Urinary bladder (tissue), 4 donors: ENCODE results near the gene TAOK1. TPM values are rescaled to one million over a fixed set of nuclear protein-coding genes. Genes with fewer than 3 reads are reported as not detected.

Source experiments
- DNase-seq: peaks from one replicate; pipeline ENCODE4 v3.0.0-alpha.2; 2015; ENCODE audit errors: extremely low spot score
- H3K27ac ChIP-seq: one replicate; pipeline ENCODE4 v1.5.1; 2013; ENCODE audit warnings: low read depth, mild to moderate bottlenecking, moderate library complexity
- H3K36me3 ChIP-seq: one replicate; pipeline ENCODE4 v1.6.1; 2013; ENCODE audit warnings: mild to moderate bottlenecking, moderate library complexity; ENCODE audit not compliant: insufficient read depth
- H3K4me1 ChIP-seq: one replicate; pipeline ENCODE4 v1.6.1; 2013; ENCODE audit warnings: mild to moderate bottlenecking, moderate library complexity; ENCODE audit not compliant: insufficient read depth
- H3K4me3 ChIP-seq: one replicate; pipeline ENCODE4 v1.5.1; 2013; ENCODE audit warnings: low read depth, low read length
- WGBS: extraction: QIAGEN DNeasy Blood & Tissue Kit; methylation state at CpG from one replicate; pipeline ENCODE4 v1.1.7; 2013; 5-methylcytosine and 5-hydroxymethylcytosine counted together
- polyA plus RNA-seq: library from polyadenylated mRNA; stranded (reverse); fragments of 200-250 nt; gene quantifications from one replicate; pipeline ENCODE4 v1.2.3, GENCODE V29; 2013
- total RNA-seq: library from RNA; depleted of rRNA; stranded (reverse); fragments of >200 nt; gene quantifications from one replicate; pipeline ENCODE4 v1.2.3, GENCODE V29; 2014
- donor health status: healthy with polysubstance abuse.
- donor health status: healthy.

Gene TAOK1
- total and polyA plus RNA-seq, 2 donors = 16.8 to 96.9 TPM

DNA sequence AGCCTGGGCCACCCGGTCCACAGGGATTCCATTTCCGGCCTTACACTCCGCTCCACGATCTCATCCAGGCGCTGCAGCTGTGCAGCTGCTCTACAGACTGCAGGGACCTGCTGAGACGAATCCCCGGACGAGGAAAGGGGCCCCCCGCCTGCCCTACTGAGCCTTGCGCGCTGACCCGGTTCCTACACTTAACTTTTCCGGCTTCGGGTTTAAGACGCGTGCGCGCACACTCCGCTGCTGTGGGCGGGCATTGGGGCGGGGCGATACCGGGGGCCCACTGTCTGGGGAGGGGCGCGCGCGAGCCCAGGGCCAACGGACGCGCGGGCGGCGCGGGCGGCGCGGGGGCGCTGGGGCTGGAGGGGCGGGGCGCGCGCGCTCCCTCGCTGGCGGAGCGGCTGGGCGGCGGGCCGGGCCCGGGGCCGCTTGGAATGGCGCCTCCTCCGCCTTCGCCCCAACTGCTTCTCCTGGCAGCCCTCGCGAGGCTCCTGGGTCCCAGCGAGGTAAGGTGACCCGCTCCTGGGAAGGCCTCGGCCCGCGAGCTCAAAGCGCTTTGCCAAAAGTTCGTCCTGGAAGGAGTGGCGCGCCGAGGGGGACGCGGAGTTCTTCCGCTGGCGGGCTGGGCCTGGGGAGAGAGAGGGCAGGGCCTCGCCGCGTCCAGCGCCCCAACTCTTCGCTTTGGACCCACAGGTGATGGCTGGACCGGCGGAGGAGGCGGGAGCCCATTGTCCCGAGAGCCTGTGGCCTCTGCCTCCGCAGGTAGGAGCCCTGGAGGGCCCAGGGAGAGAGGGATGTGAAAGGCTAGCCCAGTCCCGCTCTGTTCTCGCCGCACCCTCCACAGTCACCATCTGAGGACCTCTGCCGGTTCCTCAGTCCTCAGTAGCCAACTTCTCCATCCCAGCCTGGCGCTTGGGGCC, 178.4 kb downstream of the TAOK1 start, which contains the start of gene TP53I13:
Gene TP53I13 (plus strand): TSS at position 371 of the 914 bp plus-strand sequence. CDS start 58 bp downstream, at position 429.
- DNase-seq = peak; percentile 56
- 1% methylated on average over 85 of the region's 85 CpGs for WGBS

DNA sequence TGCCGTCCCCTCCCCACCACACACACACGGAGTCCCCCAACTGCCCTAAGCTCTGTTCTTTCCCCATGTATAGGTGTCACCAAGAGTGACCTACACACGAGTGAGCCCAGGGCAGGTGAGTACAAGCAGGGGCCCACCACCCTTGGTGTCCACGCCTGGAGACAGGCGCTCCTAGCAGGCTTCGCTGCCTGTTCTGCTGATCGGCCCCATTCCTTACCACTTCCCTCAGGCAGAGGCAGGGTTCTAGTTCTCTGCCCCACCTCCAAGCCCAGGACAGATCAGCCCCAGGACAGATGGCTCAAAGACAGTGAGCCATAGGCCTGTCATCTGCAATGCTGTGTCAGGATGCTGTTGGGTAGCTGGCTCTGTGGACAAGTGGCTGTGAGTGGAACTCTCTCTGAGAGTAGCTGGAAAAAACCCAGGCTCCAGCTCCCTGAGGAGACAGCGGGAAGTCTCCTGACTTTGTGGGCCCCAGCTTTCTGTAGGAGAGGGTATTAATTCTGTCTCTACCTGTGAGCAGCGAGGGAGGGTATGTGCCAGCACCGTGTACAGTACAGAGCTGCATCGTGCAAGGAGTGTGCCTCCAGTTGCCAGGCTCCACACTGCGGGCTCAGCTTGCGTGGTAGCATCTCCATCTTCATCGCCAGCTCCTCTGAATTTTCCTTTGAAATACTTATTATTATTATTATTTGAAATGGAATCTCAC, 179.2 kb downstream of the TAOK1 start:
- no peaks in the 10 kb centered on the region for H3K36me3 ChIP-seq
- no peak overlapping the region for H3K27ac ChIP-seq
- no peak for DNase-seq
- no peaks in the 10 kb centered on the region for H3K4me1 ChIP-seq
- peak overlapping the region; percentile 56 for H3K4me3 ChIP-seq
- WGBS = 53% methylated on average over 14 of the region's 14 CpGs

More for the DNA sequence above, 178.4 kb downstream of the TAOK1 start, which contains the start of gene TP53I13:
- no peaks in the 10 kb centered on the region for H3K36me3 ChIP-seq
- H3K27ac ChIP-seq = peak within 1 kb of the TSS; percentile 77
- peak within 1 kb of the TSS; percentile 56 for H3K4me3 ChIP-seq
- no peaks in the 10 kb centered on the region for H3K4me1 ChIP-seq

DNA sequence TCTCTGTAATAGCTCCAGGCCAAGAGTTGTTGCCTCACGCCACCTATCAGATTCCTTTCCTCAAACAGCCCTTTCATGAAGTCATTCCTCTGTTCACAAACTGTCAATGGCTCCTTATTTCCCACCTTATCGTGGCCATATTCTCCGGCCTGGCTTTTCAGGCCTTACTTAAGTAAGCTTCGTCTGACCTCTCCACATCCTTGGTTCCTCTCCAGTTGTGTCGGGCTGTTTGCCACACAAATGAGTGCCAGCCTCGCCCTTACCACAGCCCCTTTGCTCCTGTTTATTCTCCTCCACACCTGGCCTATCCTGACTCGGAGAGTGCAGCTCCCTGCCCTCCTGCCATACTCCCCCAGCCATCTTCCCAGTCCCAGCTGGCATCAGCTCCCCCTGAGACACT, 180.4 kb downstream of the TAOK1 start:
- Histone ChIP-seq H3K4me1 (no peaks in the 10 kb centered on the region), H3K4me3 (no peak overlapping the region), H3K36me3 (no peaks in the 10 kb centered on the region), H3K27ac (no peak overlapping the region)
- no peak for DNase-seq
- 86% methylated on average over 7 of the region's 7 CpGs for WGBS

DNA sequence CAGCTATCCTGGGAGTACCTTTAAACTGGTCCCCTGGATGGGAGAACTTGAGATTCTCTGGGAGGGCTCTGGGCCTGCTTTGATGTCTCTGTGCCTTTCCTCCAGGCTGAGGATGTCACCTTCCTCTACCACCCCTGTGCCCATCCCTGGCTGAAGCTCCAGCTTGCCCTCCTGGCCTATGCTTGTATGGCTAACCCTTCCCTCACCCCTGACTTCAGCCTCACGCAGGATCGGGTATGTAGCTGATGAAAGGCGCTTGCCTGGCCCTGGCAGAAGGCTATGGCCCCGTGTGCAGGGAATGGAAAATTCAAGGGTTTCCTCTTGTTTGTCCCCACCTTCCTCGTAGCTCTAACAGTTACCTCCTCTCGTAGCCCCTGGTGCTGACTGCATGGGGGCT, 181.3 kb downstream of the TAOK1 start:
- no peak overlapping the region for H3K27ac ChIP-seq
- H3K36me3 ChIP-seq = peaks cover 3% of the 10 kb centered on the region
- DNase-seq = no peak
- H3K4me1 ChIP-seq = no peaks in the 10 kb centered on the region
- WGBS = 89% methylated on average over 6 of the region's 6 CpGs
- H3K4me3 ChIP-seq = no peak overlapping the region

DNA sequence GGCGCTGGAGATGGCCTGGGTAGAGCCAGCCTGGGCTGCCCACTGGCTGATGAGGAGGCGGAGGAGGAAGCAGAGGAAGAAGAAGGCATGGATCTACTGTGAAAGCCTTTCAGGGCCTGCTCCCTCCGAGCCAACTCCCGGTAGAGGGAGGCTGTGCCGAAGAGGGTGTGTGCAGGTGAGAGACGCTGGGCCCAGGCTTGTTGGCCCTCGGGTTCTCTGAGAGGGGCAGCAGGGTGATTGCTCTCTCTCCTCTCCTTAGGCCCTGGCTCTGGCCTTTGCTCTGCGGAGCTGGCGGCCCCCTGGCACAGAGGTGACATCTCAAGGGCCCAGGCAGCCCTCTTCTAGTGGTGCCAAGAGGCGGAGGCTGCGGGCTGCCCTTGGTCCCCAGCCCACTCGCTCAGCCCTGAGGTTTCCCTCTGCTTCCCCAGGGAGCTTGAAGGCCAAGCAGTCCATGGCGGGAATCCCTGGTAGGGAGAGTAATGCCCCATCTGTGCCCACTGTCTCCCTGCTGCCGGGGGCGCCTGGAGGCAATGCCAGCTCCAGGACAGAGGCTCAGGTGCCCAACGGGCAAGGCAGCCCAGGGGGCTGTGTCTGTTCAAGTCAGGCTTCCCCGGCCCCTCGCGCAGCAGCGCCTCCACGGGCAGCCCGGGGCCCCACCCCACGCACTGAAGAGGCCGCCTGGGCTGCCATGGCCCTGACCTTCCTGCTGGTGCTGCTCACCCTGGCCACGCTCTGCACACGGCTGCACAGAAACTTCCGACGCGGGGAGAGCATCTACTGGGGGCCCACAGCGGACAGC, 181.9 kb downstream of the TAOK1 start:
- H3K4me1 ChIP-seq = no peaks in the 10 kb centered on the region

DNA sequence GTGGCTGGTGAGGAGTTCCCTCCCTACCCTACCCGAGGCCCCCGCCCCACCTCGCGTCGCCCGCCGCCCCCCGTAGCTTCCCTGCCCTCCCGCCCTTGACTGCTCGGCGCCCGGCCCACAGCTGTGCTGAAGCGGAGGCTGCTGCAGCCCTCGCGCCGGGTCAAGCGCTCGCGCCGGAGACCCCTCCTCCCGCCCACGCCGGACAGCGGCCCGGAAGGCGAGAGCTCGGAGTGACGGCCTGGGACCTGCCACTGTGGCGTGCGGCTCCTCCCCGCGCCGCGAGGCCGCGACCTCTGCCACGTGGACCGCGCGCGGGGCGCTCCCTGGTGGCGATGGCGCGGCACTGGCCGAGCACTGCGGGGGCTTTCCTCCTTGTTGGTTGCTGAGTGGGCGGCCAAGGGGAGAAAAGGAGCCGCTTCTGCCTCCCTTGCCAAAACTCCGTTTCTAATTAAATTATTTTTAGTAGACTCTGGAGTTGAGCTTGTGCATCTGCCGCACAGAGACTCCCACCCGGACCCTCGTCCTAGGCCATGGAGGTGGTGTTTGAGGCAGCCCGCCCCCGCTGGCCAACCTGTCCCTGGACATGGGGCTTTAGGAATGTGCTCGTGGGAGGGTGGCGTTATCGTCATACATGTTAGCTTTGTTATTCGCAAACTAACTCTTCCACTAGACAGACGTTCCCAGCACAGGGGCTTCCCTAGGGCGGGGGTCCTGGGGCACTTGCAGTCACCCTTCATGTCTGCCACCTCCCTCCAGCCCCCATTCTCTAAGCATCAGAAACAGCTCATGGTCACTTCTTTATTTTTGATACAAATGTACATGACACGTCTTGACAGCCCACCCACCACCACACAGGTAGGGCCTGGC, 182.8 kb downstream of the TAOK1 start:
- H3K27ac ChIP-seq = no peak overlapping the region
- WGBS = 20% methylated on average over 62 of the region's 62 CpGs
- no peaks in the 10 kb centered on the region for H3K4me1 ChIP-seq
- no peak for DNase-seq
- peaks cover 4% of the 10 kb centered on the region for H3K36me3 ChIP-seq
- peak overlapping the region; percentile 26 for H3K4me3 ChIP-seq

More for the DNA sequence above, 181.9 kb downstream of the TAOK1 start:
- no peak overlapping the region for H3K27ac ChIP-seq
- no peak for DNase-seq
- H3K36me3 ChIP-seq = peaks cover 4% of the 10 kb centered on the region
- 49% methylated on average over 30 of the region's 30 CpGs for WGBS
- peak overlapping the region; percentile 26 for H3K4me3 ChIP-seq

DNA sequence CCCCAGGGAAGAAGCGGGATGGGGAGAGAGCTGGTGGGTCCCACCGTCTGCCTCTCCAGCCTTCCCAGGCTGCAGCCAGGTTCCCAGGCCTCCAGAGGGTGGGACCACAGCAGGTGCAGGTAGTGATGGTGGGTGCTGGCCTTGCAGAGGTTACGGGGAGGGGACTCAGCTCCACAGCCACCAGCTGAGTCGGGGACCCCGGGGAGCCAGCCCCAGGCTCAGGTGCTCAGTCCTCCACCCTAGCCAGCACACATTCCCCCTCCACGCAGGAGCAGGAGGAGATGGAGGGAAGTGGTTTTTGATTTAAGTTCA, 183.4 kb downstream of the TAOK1 start:
- no peak overlapping the region for H3K4me3 ChIP-seq
- H3K36me3 ChIP-seq = peaks cover 4% of the 10 kb centered on the region
- no peak for DNase-seq
- no peaks in the 10 kb centered on the region for H3K4me1 ChIP-seq
- no peak overlapping the region for H3K27ac ChIP-seq
- WGBS = 83% methylated on average over 6 of the region's 6 CpGs

DNA sequence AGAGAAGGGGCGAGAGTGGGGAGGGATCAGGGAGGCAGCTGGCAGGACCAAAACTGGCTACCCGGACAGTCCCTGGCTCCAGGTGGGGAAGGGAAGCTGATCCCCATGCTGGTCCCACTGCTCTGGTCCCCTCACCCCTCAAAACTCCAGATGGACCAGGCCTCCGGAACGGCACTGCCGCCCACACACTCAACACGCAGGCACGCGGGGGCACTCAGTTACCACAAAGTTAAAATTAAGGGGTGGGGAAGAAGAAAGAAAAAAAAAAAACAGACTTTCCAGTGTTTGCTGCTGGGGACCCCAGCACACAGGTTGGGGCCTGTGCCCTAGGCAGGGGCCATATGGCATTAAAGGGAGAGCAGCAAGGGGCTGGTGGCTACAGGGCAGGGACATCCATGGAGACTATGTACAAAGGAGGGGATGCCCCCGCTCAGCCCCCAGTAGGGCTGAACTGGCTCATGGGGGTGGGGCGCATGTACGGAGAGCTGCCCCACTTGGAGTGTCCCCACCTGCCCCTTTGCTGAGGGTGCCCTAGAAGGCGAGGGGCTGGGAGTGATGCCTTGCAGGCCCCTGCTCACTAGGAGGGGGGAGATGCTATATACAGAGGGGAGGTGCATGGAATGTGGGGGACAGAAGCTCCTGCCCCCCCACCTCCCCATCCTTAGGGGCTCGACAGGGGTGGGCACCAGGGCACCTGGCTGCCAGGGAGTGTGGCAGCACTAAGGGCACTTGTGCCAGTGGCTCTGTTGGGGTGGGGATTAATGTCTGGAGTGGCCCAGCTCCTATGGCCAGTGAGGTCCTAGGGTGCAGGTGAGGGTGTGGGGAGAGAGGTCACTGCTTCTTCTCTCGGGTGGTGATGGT, 183.9 kb downstream of the TAOK1 start:
- no peaks in the 10 kb centered on the region for H3K4me1 ChIP-seq
- no peak overlapping the region for H3K27ac ChIP-seq
- peaks cover 4% of the 10 kb centered on the region for H3K36me3 ChIP-seq
- H3K4me3 ChIP-seq = no peak overlapping the region
- no peak for DNase-seq
- 87% methylated on average over 14 of the region's 14 CpGs for WGBS

DNA sequence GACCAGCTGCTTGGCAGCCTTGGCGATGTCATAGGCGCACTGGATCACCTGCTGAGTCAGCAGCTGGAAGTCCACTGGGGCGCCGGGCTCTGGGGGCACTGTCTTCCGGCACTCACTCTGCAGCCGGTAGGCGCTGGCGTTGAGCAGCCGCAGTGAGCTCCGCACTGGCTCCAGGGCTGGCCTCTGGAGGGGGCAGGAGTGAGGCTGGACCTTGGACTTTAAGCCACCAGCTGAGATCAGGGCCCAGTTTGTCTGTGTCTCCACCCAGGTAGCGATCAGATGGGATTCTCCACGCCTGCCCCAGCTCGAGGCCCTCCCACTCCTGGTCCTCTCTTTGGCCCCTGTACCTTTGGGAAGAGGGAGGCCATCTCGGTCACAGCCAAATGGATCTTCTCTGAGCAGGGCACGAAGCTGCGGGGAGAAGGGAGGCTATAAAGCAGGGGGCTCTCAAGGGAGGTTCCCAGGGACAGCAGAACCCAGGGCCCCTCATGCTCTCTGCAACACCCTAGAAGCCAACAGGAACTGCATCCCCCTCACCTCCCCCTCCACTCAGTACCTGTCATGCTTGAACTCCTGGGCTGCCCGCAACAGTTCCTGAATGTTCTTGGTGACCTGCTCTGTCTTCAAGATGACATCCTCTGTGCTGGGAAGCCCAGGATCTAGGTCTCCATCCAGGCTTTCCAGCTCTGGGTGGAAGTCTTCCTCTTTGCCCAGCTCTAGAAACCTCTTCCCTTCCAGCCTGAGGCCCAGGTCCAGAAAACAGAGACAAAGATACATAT, 184.8 kb downstream of the TAOK1 start:
- WGBS = 81% methylated on average over 17 of the region's 17 CpGs
- Histone ChIP-seq H3K4me1 (no peaks in the 10 kb centered on the region), H3K27ac (no peak overlapping the region), H3K4me3 (no peak overlapping the region), H3K36me3 (peaks cover 4% of the 10 kb centered on the region)
- no peak for DNase-seq

DNA sequence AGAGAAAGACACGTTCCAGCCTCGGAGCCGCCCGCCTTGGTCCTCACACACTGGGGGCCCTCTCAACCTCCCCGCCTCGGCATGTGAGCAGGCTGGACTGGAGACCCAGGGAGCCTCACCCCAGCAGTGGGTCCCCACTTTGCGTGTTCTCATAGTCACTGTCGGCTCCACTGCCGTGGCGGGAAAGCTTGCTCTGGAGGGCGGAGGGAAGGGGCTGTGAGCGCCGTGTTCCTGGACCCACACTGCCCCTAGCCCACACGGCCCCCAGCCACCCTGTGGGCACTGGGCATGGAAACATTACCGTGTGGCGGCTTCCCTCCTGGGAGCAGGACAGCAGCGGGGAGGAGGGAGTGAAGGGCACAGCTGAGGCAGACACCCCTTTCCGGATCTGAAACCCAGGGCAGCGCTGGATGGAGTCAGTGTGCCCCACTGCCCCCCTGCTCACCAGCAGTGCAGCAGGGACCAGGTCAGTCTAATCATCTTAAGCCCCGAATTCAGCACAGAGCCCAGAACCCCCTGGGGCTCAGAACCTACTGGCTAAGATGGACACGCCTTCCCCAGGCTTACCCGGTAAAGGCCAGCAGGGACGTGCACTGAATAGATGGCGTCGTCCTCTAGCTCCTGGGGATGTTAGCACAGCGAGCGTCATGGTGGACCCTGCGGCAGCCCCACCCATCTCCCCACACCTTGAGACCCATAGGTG, 185.5 kb downstream of the TAOK1 start:
- 86% methylated on average over 28 of the region's 28 CpGs for WGBS
- DNase-seq = no peak
- no peaks in the 10 kb centered on the region for H3K4me1 ChIP-seq
- H3K4me3 ChIP-seq = no peak overlapping the region
- H3K27ac ChIP-seq = no peak overlapping the region
- peaks cover 4% of the 10 kb centered on the region for H3K36me3 ChIP-seq
